Posterior cingulate gyrus (tissue), 11 donors: ENCODE measurements around the gene LRG1.

Experiments used
- DNase-seq, 10 donors: peaks; one replicate each; pipeline versions ENCODE4 v3.0.0 to v3.0.0-alpha.2; 2020 to 2021; ENCODE audit warnings: mixed read lengths in 3 of 10
- intact Hi-C: fragments of 100-400 bp; cut with DNase I; formaldehyde crosslinking; loops from one replicate; pipeline ENCODE4 v1.15.1; 2023

LRG1 gene

GRCh38 chr19:4515732-4516131, 24.1 kb downstream of the LRG1 start:
- intact Hi-C loops: no loop called here
- DNase-seq: no peak

- intact Hi-C loops: no loop called here
- peak in 1 of 10 donors; percentile 73 for DNase-seq
These were observed 26.6 kb downstream of the LRG1 start for GRCh38 chr19:4513248-4513647.

- intact Hi-C loops: no loop called here
- DNase-seq: peak in 1 of 10 donors; percentile 71
These were observed 27.8 kb downstream of the LRG1 start for GRCh38 chr19:4512070-4512469.

- peak in 1 of 10 donors; percentile 74 for DNase-seq
- intact Hi-C loops: no loop called here
These were observed 28.4 kb downstream of the LRG1 start for GRCh38 chr19:4511300-4512054.

- DNase-seq: peak in 1 of 10 donors; percentile 75
- intact Hi-C loops: no loop called here
These were observed 29.2 kb downstream of the LRG1 start for GRCh38 chr19:4510435-4511255.

GRCh38 chr19:4508698-4509097, 31.1 kb downstream of the LRG1 start:
- peak in 1 of 10 donors; percentile 66 for DNase-seq
- intact Hi-C loops: no loop called here

- intact Hi-C loops: no loop called here
- peak in 1 of 10 donors; percentile 73 for DNase-seq
These were observed 32.0 kb downstream of the LRG1 start for GRCh38 chr19:4507804-4508203.

- intact Hi-C loops: no loop called here
- DNase-seq: peak in 1 of 10 donors; percentile 83
These were observed 32.7 kb downstream of the LRG1 start for GRCh38 chr19:4507150-4507452.

- no peak for DNase-seq
- intact Hi-C loops: no loop called here
These were observed 33.2 kb downstream of the LRG1 start for GRCh38 chr19:4506449-4507149.

- DNase-seq: peak in 1 of 10 donors; percentile 75
These were observed 34.0 kb downstream of the LRG1 start for GRCh38 chr19:4505570-4506448.

GRCh38 chr19:4504891-4505569, 34.8 kb downstream of the LRG1 start:
- intact Hi-C loops: no loop called here
- DNase-seq: peak in 1 of 10 donors; percentile 74

More at GRCh38 chr19:4505570-4506448, 34.0 kb downstream of the LRG1 start:
- intact Hi-C loops: no loop called here

- peak in 8 of 10 donors; percentile 22 to 91 (median 48) for DNase-seq
- intact Hi-C loops: no loop called here
These were observed 35.5 kb downstream of the LRG1 start for GRCh38 chr19:4504297-4504701.

GRCh38 chr19:4503825-4504170, 36.0 kb downstream of the LRG1 start:
- intact Hi-C loops: no loop called here
- DNase-seq: peak in 1 of 10 donors; percentile 52

GRCh38 chr19:4503132-4503824, 36.6 kb downstream of the LRG1 start:
- peak in 1 of 10 donors; percentile 76 for DNase-seq
- intact Hi-C loops: no loop called here

- peak in 1 of 10 donors; percentile 67 for DNase-seq
- intact Hi-C loops: no loop called here
These were observed 37.3 kb downstream of the LRG1 start for GRCh38 chr19:4502282-4503131.

GRCh38 chr19:4501691-4502090, 38.1 kb downstream of the LRG1 start:
- intact Hi-C loops: no loop called here
- DNase-seq: no peak

GRCh38 chr19:4500841-4501591, 38.8 kb downstream of the LRG1 start:
- no peak for DNase-seq
- intact Hi-C loops: no loop called here
